GM19351 (cell line): ENCODE results near the gene KCNV2.
A peak's percentile ranks its signal among the peaks of the same experiment; 100 is the strongest.

ENCODE experiments used
- ATAC-seq: cut with Tn5 transposase; IDR thresholded peaks from one replicate; pipeline ENCODE4 v1.9.1; 2021; ENCODE audit warnings: mild to moderate bottlenecking, moderate library complexity; ENCODE audit not compliant: unreplicated experiment

The KCNV2 gene

DNA sequence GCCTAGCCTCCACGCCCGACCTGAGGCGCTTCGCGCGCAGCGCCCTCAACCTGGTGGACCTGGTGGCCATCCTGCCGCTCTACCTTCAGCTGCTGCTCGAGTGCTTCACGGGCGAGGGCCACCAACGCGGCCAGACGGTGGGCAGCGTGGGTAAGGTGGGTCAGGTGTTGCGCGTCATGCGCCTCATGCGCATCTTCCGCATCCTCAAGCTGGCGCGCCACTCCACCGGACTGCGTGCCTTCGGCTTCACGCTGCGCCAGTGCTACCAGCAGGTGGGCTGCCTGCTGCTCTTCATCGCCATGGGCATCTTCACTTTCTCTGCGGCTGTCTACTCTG, 1.4 kb downstream of the KCNV2 start:
- ATAC-seq = no peak

DNA sequence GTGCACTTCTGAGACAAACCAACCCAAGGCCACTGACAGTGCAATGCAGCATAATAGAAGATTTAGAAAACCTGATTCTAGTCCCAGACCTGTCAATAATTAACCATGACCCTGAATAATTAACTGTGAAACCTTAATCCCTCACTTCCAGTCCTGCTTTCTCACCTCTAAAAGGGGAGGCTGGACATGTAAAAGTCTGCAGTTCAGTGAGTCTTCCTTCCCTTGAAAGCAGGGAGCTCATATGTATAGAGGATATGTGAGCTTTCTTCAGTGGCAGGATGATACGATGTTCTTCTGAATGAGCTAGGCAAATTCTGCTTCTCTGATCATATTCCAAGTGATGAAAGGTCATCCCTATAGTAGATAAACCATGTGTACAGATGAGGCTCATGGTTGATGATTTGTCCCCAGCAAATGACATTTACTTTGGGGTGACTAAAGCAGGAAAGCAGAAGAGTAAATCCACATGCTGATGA, 2.9 kb downstream of the KCNV2 start:
- no peak for ATAC-seq

DNA sequence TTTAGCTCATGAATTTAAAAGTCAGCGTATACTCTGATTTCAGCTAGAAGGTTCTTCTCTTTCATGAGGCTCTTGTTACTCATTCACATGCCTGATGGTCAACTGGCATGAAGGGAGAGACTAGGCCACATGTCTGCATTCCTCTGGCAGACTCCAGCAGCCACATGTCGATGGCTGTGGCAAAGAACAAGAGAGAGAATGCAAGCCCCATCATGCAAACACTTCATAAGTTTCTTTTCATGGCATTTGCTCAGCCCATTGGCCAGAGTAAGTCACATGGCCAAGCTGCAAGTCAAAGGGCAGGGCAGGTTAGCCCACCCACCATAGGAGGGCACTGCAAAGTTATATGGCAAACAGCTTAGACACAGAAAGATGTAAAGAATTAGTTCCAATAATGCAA, 5.4 kb downstream of the KCNV2 start:
- ATAC-seq = no peak

GRCh38 chr9:2723376-2724065, 6.2 kb downstream of the KCNV2 start:
- no peak for ATAC-seq

GRCh38 chr9:2725126-2725525, 7.8 kb downstream of the KCNV2 start:
- ATAC-seq = no peak

- no peak for ATAC-seq
Measured at GRCh38 chr9:2725898-2726649, 8.8 kb downstream of the KCNV2 start.

GRCh38 chr9:2726650-2727340, 9.5 kb downstream of the KCNV2 start:
- ATAC-seq = no peak

- ATAC-seq = no peak
Measured at GRCh38 chr9:2727374-2727773, 10.1 kb downstream of the KCNV2 start.

GRCh38 chr9:2727966-2728613, 10.8 kb downstream of the KCNV2 start:
- peak; percentile 87 for ATAC-seq

DNA sequence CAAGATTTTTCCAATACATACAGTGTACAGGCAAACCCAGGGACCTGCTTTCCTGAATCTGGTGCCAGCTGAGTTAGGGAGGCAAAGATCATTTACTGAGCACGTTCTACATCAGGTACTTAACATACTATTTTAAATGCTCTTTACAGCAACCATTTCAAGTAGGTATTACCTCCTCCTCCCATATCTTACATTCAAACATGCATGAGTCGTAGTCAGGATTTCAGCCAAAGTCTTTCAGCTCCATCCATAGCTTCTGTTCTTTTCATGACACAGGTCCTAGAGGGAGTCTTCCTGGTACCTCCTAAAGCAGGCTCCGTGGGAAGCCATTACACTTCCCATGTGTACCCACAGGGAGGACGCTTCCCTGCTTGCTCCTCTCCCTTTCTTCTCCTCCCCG, 11.7 kb downstream of the KCNV2 start:
- no peak for ATAC-seq

GRCh38 chr9:2729721-2730120, 12.4 kb downstream of the KCNV2 start:
- no peak for ATAC-seq

GRCh38 chr9:2730971-2731370, 13.7 kb downstream of the KCNV2 start:
- ATAC-seq = no peak

- no peak for ATAC-seq
Measured at GRCh38 chr9:2732492-2732891, 15.2 kb downstream of the KCNV2 start.

DNA sequence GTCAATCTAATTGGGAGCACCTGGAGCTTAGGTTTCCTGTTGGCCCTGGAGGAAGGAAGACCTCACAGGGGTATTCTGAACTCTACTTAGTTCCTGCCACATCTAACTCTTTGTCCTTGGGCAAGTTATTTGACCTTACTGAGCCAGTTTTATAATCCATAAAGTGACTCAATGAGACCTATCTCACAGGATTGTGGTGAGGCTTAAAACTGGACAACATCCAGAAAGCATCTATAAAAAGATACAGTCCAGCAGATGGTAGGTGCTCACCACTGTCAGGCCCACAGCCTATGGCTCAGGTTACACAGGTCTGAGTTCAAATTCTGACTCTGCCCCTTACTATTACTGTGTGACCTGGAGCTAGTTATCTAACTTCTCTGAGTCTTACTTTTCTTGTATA, 23.3 kb downstream of the KCNV2 start:
- ATAC-seq = no peak

DNA sequence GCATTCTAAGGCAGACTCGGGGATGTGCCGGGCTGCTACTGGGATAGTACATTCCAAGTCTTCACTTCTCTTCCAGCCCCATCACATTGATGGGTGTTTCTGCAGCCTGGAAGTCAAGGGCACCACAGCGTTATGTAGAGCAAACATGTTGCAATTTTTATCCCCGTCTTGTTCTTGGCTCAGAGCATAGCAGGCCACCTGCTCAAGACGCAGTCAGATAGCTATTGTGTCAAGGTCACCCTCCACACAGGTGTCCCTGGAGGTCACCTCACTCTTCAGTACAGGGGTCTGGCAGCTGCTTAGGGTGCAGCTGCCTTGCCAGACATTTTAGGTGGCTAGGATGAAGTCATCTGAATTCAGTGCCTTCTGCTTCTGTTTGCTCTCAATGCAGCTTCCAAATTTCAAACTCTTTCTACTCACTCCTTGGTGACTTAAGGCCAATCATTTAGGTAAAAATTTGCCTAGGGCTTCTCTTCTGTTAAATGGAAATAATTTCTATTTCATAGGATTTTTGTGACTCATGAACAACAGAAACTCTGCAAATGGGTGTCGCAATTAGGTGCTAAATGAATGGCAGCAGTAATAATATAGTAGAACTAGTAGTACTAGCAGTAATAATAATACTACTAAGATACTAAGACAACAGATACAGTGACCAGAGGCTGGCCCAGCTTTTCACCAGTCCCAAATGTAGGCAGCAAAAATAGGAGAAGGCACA, 24.3 kb downstream of the KCNV2 start:
- no peak for ATAC-seq

GRCh38 chr9:2742214-2742613, 24.9 kb downstream of the KCNV2 start:
- ATAC-seq = no peak

DNA sequence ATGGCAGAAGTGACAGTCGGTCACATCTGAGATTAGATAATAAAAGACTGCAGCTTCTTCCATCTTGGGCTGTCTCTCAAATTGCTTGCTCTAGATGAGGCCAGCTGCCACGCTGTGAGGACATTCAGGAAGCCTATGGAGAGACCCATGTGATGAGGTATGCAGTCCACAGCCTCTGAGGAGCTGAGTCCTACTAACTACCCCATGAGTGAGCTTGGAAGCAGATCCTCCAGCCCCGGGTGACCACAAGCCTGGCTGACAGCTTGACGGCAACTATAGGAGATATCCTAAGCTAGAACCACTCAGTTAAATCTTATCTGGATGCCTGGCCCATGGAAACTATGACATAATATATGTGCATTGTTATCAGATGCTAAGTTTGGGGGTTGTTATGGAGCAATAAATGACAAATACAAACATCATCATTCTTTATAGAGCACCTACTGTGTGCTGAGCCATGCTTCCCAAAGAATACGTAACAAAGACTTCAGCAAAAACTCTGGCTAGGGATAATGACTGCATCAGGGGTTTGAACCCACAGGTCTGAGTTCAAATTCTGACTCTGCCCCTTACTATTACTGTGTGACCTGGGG, 26.7 kb downstream of the KCNV2 start:
- ATAC-seq = no peak

DNA sequence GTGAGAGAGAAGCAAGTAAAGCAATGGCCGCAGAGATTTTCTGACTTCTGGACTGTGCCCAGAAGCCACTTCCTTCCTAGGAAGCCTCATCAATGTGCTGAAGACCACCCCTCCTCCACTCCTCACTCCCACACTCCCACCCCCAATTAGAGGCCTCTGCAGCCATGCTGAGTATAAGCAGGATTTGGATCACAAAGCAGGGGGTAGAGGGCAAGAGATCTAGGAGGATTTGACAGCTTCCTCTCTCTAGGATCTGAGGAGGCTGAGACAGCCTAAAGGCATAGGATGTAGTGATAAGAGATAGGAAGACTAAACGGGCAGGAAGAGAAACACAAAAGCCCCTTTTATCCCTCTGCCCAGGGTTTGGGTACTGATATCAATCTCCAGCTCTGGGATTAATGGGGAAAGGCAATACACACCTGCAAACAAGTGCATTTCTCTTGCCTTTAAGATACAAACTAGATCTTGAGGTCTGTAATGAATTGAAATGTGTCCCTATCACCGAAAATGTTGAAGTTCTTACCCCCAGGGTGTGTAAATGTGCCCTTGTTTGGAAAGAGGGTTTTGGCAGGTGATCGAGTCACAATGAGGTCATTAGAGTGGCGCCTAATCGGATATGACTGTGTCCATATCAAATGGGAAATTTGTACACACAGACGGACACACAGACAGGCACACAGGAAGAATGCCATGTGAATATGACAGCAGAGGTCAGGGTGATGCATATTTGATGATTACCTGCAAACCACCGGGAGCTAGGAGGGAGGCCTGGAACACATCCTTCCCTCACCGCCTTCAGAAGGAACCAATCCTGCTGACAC, 28.5 kb downstream of the KCNV2 start:
- ATAC-seq = no peak

GRCh38 chr9:2749485-2749884, 32.2 kb downstream of the KCNV2 start:
- no peak for ATAC-seq

GRCh38 chr9:2755285-2755684, 38.0 kb downstream of the KCNV2 start:
- ATAC-seq = no peak
